GF-D8 (cell line): Measurements from ENCODE around the gene ZNF682.
A peak's percentile ranks its signal among the peaks of the same experiment; 100 is the strongest.
"Not testable (repeated sequence)": the region's sequence is repeated elsewhere in the genome, so short reads cannot be mapped to it uniquely, and the experiment has no call there.

ENCODE experiments used
- DNase-seq: peaks from one replicate; lab custom pipeline; 2025; lab: John Stamatoyannopoulos, UW

Gene ZNF682

GRCh38 chr19:20039203-20039723 lies at the start of gene ZNF682:
TSS of gene ZNF682 (minus strand) at chr19:20039505. CDS start at chr19:20039345, 160 bp downstream.
- DNase-seq = peak; percentile 47

DNA sequence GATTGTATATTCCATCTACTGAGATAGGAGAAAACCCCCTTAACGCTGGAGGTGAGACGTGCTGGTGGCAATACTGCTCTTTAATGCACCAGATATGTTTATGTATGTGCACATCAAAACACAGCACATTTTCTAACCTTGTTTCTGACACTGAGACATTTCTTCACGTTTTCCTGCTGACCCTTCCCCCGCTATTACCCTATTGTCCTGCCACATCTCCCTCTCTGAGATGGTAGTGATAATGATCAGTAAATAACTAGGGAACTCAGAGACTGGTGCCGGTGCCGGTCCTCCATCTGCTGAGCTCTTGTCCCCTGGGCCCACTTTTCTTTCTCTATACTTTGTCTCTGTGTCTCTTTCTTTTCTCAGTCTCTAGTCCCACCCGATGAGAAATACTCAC lies 43.6 kb upstream of the ZNF682 start:
- DNase-seq = not testable (repeated sequence)

DNA sequence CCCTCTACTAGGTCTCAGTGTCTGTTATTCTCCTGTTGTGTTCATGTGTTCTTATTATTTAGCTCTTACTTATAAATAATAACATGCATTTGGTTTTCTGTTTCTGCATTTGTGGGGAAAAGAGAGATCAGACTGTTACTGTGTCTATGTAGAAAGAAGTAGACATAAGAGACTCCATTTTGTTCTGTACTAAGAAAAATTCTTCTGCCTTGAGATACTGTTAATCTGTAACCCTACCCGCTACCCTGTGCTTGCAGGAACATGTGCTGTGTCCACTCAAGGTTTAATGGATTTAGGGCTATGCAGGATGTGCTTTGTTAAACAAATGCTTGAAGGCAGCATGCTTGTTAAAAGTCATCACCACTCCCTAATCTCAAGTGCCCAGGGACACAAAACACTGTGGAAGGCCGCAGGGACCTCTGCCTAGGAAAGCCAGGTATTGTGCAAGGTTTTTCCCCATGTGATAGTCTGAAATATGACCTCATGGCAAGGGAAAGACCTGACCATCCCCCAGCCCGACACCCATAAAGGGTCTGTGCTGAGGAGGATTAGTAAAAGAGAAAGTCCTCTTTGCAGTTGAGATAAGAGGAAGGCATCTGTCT lies 43.0 kb upstream of the ZNF682 start:
- DNase-seq = not testable (repeated sequence)

GRCh38 chr19:20080656-20081055 lies 41.4 kb upstream of the ZNF682 start:
- no peak for DNase-seq

- peak; percentile 2 for DNase-seq
Observed at GRCh38 chr19:20079476-20079875, 40.2 kb upstream of the ZNF682 start.

DNA sequence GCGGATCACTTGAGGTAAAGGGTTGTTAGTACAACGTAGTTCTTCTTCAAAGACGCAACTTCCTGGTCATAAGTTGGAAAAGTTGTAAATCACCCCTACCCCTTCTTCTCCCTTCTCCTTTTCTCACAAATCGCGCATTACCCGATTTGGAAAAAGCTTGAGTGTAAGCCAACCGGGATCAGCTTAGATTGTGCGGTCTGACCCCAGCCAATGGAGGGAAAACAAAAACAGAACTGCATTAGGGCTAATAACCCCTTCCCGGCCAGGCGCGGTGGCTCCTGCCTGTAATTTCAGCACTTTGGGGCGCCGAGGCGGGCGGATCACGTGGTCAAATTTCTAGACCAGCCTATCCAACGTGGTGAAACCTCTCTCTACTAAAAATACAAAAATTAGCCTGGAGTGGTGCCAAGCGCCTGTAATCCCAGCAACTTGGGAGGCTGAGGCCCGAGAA lies 39.3 kb upstream of the ZNF682 start:
- DNase-seq = peak; percentile 7

DNA sequence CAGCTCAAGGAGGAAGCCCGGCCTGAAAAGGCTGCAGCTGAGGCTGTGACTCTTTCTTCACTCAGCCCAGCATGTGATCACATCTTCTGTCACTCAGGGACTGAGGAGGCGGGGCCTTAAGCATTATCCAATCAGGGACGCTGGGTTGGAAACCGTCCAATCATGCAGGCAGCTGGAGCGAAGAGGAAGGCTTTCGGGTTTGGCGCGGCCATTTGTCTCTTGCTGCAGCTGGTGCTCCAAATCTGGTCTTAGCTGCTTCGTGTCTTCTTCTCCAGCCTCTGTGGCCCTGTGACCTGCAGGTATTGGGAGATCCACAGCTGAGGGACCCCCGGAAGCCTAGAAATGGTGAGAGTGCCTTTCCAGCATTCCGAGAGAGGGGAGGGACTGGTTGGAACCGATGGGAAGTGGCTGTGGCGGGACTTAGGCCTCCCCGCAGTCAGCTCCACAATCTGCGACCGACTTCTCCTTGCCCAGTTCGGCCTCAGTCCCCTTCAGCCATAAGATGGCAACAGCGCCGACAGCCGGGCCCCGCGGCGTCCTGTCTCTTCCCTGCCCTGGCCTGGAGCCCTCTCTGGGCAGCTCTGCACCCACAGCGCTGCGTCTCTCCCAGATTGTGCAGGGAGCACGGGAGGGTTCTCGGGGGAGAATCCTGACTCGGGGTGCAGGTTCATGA lies 38.6 kb upstream of the ZNF682 start, which contains the start of gene ZNF90:
Gene ZNF90 (plus strand): TSS at position 210 of the 673 bp plus-strand sequence. CDS start 133 bp downstream, at position 343.
- peak; percentile 95 for DNase-seq

DNA sequence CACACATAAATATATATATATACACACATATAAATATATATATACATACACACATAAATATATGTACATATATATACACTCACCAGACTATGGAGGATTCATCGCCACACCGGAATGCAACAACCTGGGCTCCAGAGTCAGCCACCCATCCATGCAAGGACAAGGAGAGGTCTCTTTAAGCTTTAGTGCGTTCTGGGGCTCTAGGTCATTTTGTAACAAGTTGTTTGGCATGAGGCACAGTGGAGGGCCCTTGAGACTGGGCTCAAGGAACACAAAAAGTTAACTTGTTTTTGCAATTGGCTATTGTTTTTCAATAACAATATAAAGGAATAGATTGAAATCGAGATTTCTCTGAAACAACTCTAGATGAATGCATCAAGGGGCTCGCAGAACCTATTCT lies 33.6 kb upstream of the ZNF682 start:
- DNase-seq = no peak

DNA sequence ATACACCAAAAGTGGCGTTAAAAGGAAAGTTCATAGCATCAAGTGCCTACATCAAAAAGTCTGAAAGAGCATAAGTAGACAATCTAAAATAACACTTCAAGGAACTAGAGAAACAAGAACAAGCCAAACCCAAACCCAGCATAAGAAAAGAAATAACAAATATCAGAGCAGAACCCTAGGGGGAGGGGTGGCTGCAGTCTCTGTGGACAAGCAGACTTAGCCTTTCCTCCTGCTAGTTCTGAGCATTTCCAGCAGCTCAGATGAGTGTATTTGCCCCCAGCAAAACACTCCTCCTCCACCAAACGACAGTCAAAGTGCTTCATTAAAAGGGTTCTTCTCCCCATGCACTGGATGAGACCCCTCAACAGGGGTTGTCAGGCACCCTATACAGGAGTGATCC lies 31.4 kb upstream of the ZNF682 start:
- no peak for DNase-seq

DNA sequence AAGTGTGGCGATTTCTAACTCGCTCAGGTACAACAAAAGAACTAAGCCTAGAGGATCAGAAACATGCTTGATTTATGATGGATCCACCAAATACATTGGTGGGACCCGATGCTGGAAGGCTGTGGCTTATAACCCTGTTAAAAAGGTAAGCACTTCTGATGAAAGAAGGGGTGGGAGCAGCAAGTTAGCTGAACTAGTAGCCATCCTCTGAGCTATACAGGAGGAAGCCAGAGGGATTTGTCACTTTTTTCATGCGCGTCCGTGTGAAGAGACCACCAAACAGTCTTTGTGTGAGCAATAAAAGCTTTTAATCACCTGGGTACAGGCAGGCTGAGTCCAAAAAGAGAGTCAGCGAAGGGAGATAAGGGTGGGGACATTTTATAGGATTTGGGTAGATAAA lies 29.3 kb upstream of the ZNF682 start:
- DNase-seq = not testable (repeated sequence)

- no peak for DNase-seq
Observed at GRCh38 chr19:20067943-20068342, 28.6 kb upstream of the ZNF682 start.

DNA sequence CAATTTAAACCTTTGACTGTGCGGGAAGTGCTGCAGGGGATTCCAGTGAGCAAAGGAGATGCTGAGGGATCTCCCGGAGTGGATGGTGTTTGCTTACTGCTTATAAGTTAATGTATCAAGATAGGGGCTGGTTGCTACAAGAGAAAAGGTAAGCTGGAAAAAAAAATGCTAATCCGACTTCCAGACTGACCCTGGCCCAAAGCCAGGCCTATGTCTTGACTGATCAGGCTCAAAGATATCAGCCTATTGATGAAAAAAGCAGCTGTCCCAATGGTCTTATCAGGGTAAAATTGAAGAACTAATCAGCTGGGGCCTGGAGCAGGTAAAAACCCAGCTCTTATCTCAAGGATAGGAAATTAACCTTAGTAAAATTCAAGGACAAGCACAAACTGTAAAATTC lies 27.6 kb upstream of the ZNF682 start:
- DNase-seq = no peak

- no peak for DNase-seq
Observed at GRCh38 chr19:20060282-20060681, 21.0 kb upstream of the ZNF682 start.

GRCh38 chr19:20058738-20059137 lies 19.4 kb upstream of the ZNF682 start:
- DNase-seq = not testable (repeated sequence)

DNA sequence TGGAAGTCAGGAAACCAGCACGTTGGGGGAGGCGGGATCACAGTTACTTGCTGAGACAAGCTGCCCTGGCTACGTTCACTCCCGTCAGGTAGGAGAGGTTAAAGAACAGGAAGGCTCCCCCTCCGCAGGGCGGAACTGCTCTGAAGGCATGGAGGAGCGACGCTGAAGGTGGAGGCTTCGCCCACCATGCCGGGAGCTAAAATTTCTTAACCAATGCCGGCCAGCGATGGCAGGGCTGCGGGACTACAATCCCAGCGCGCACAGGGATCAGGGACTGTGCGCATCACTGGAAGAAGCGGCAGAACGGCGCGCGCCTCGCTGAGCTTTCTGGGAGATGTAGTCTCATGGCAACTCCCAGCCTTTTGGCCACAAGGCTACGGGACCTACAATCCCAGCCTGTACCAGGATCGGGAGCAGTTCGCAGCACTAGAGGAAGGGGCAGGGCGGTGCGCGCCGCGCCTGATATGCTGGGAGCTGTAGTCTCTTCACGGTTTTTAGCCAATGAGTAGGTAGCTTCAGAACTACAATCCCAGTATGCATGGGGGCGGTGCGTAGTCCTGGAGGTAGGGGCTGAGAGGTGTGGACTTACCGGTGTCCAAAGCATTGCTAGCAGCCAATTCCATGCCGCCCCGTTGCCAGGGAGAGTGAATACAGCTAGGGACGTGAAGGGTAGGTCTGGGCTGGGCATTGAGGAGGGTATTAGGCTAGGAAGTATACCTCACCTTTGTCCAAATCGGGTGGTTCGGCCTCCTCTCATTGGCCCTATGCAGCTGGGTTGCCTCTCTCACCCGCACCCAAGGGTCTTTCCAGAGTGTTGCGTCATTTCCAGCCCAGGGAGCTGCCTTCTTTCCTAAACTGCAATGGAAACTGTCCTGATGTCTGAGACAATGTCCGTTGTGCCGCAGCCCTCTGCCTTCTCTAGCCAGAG lies 12.8 kb upstream of the ZNF682 start:
- peak; percentile 71 for DNase-seq

GRCh38 chr19:20045742-20046141 lies 6.4 kb upstream of the ZNF682 start:
- not testable (repeated sequence) for DNase-seq

DNA sequence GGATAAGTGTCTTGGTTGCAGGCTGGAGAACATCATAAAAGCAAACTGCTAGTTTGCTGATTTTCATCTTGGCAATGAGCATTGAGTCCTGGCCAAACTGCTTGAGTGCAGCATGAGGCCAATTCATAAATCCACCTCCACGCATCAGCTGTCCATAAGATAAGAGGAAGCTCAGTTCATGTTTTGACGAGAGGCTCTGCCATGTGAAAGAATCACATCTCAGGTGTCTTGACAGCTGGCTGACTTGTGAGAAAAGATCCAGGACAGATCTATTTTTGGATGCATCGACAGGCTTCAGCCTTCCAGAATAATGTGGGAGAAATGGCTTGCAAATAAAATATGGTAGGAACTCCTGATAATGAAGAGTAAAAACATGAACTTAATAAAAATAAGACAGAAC lies 5.4 kb upstream of the ZNF682 start:
- no peak for DNase-seq

DNA sequence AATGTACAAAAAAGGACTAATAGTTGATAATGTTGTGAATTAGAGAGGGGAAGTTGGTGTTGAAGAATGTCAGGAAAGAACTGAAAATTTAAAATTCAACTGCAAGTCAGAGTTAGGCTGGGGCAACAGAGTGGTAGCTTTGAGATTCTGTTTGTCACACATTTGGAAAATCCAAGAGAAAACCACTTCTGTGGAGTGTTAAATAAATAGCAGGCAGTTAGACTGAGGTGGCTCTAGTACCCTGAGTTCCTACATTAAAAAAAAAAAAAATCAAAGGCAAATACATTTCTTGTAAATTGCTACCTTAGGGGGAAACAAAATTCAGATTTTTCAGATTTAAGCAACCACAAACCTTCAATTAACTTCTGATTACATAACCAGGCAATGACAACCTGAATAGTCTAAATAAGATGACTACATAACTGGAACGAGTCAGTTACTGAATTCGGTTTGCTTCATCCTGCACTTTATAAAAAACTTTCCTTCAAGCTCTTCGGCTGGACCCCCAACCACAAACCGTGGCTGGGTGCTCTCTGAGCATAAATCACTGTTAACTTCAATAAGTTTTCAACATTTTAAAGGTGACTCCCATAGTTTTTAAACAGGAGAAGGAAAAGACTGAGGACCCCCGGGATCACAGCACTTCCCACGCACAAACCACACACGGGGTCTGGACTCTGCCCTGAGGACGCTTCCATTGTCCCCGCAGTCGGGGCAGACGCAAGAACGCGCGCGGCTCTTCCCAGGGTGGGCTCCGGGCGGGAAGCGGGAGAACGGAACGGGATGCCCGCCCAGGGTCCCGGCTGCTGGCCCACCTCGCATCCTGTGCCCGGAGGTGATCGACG lies 725 bp downstream of the ZNF682 start:
- DNase-seq = no peak

DNA sequence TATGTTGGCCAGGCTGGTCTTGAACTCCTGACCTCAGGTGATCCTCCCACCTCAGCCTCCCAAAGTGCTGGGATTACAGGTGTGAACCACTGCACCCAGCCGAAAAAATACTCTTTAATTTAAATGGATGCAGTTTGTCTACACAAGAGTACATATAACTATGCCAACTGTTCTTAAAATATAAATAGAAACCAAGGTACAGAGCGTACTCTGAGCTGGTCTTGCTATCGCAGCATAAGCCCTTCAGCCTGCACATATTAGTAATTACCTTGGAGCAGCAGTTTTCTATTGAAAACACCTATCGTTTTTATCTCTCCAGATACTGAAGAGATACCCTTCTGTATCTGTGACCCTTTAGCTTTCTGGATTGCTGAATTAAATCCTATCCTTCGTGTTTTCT lies 3.4 kb downstream of the ZNF682 start:
- DNase-seq = no peak

DNA sequence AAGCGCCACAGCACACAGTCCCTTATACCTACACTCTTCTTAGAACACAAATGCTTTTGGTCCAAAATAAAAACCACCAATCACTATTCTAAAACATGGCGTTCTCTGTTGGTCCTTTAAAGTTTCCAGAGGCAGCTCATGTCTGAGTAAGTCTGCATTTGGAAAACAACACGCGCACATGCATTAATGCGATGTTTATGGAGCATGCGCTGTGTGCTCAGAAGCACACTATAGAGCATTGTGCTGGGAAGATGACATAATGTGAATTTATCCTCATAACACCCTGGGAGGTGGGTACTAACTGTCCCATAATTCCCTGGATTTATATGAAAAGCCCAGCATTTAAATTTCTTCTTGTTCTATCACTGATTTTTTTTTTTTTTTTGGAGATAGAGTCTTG lies 10.7 kb downstream of the ZNF682 start:
- DNase-seq = no peak

DNA sequence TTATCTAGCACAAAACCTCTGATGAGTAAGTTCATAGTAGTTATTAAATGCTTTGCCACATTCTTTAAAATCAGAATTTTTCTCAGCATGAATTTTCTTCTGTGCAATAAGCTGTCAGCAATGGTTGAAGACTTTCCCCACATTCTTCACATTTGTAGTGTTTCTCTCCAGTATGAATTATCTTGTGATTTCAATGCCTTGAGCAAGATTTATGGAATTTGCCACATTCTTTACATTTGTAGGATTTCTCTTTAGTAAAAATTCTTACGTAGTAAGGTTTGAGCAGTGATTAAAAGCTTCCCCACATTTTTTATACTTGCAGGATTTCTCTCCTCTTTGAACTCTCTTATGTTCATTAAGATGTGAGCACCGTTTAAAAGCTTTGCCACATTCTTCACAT lies 33.6 kb downstream of the ZNF682 start:
- DNase-seq = no peak
